Smooth muscle cell (in vitro differentiated cells): ENCODE data around the gene TSSK2. TPM values are rescaled to one million over a fixed set of nuclear protein-coding genes. Genes with fewer than 3 reads are reported as not detected.

Experiments
- DNase-seq: peaks from one replicate; lab custom pipeline; 2025; ENCODE audit not compliant: unreplicated experiment; lab: John Stamatoyannopoulos, UW
- H2AFZ ChIP-seq: fragments of 200-600 bp; sonication (generic); 2 replicates; pipeline ENCODE4 v1.6.0; 2016; ENCODE audit warnings: antibody characterized with exemption, low read depth, mild to moderate bottlenecking
- H3F3A ChIP-seq: fragments of 200-600 bp; sonication (generic); 2 replicates; pipeline ENCODE4 v1.6.0; 2017; ENCODE audit warnings: antibody characterized with exemption, low read depth
- H3K27ac ChIP-seq: fragments of 200-600 bp; sonication (generic); 2 replicates; pipeline ENCODE4 v1.5.1; 2016; ENCODE audit warnings: low read depth, mild to moderate bottlenecking
- H3K27me3 ChIP-seq: fragments of 200-600 bp; sonication (generic); 2 replicates; pipeline ENCODE4 v1.6.1; 2016; ENCODE audit warnings: low read depth, mild to moderate bottlenecking
- H3K36me3 ChIP-seq: fragments of 200-600 bp; sonication (generic); 2 replicates; pipeline ENCODE4 v1.5.1; 2016; ENCODE audit warnings: low read depth
- H3K4me1 ChIP-seq: fragments of 200-600 bp; sonication (generic); 2 replicates; pipeline ENCODE4 v1.5.1; 2016; ENCODE audit warnings: low read depth
- H3K4me2 ChIP-seq: fragments of 200-600 bp; sonication (generic); 2 replicates; pipeline ENCODE4 v1.6.0; 2016; ENCODE audit warnings: mild to moderate bottlenecking
- H3K4me3 ChIP-seq: fragments of 200-600 bp; sonication (generic); 2 replicates; pipeline ENCODE4 v1.5.1; 2016; ENCODE audit warnings: mild to moderate bottlenecking
- H3K79me2 ChIP-seq: fragments of 200-600 bp; sonication (generic); 2 replicates; pipeline ENCODE4 v1.6.0; 2016; ENCODE audit warnings: low read depth, mild to moderate bottlenecking
- H3K9ac ChIP-seq: fragments of 200-600 bp; sonication (generic); 2 replicates; pipeline ENCODE4 v1.6.0; 2016; ENCODE audit warnings: low read depth
- H3K9me3 ChIP-seq: fragments of 200-600 bp; sonication (generic); replicated peaks from 2 replicates; pipeline ENCODE4 v1.5.1; 2016; ENCODE audit warnings: low read depth
- H4K20me1 ChIP-seq: fragments of 200-600 bp; sonication (generic); 2 replicates; pipeline ENCODE4 v1.6.0; 2016; ENCODE audit warnings: low read depth
- WGBS: methylation state at CpG from one replicate; pipeline ENCODE4 v1.1.7; 2016; ENCODE audit warnings: low lambda C conversion rate; 5-methylcytosine and 5-hydroxymethylcytosine counted together
- polyA plus RNA-seq: library from polyadenylated mRNA; unstranded; fragments of >200 nt; fragmentation: Nextera tagmentation; extraction: Ambion mirVana; gene quantifications from 2 replicates; pipeline ENCODE4 v1.2.1, GENCODE V29; 2016
- total RNA-seq: library from RNA; depleted of rRNA; stranded (reverse); fragments of >200 nt; gene quantifications from 2 replicates; pipeline ENCODE4 v1.2.3, GENCODE V29; 2014
- TF ChIP-seq, protein P1 (sequence below): fragments of 200-600 bp; sonication (generic); IDR thresholded peaks from 2 replicates; pipeline ENCODE4 v1.5.1; 2017; ENCODE audit warnings: borderline replicate concordance, mild to moderate bottlenecking, antibody characterized with exemption; ENCODE audit not compliant: insufficient read depth, poor library complexity, severe bottlenecking

The TSSK2 gene
- total and polyA plus RNA-seq, 2 experiments from 2014 or later = not detected

DNA sequence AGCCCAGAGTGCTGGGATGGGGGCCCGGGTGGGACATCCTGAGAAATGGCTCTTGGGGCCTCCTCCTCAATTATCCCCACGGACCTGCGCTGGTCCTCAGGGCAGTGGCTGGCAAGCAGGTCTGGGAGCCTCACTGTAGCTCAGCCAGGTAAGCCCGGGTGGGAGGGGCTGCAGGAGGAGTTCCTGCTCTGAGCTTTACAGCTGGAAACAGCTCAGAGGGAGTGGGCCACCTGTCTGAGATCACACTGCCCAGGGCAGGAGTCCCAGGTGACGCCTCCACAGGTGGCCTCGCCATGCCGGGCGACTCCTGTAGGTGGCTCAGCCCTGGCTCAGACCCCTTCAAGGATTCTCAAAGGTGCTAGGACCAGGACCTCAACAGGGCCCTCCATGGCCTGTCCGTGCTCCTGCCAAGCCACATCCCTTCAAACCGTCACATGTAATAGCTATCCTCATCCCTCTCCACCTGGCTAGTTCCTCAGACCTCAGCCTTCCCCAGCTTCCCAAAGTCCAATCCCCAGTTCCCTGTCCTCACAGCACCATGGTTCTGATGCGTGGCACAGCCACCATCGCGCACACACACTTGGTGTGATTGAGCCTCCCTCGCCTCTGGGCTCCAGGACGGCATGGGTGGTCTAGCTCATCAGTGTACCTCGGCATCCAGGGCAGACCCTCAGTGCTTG, 3.6 kb upstream of the TSSK2 start:
- WGBS = 87% methylated on average over 16 of the region's 16 CpGs
- Histone ChIP-seq H3K27ac (no peak overlapping the region), H3K9me3 (no peaks in the 10 kb centered on the region), H4K20me1 (no peaks in the 10 kb centered on the region), H2AFZ (no peak overlapping the region), H3K27me3 (no peaks in the 10 kb centered on the region), H3K36me3 (no peaks in the 10 kb centered on the region), H3K9ac (no peak overlapping the region), H3K79me2 (no peaks in the 10 kb centered on the region), H3K4me1 (no peaks in the 10 kb centered on the region), H3F3A (no peaks in the 10 kb centered on the region), H3K4me3 (no peak overlapping the region), H3K4me2 (no peak overlapping the region)
- no peak for DNase-seq
- TF ChIP-seq, protein P1, sequence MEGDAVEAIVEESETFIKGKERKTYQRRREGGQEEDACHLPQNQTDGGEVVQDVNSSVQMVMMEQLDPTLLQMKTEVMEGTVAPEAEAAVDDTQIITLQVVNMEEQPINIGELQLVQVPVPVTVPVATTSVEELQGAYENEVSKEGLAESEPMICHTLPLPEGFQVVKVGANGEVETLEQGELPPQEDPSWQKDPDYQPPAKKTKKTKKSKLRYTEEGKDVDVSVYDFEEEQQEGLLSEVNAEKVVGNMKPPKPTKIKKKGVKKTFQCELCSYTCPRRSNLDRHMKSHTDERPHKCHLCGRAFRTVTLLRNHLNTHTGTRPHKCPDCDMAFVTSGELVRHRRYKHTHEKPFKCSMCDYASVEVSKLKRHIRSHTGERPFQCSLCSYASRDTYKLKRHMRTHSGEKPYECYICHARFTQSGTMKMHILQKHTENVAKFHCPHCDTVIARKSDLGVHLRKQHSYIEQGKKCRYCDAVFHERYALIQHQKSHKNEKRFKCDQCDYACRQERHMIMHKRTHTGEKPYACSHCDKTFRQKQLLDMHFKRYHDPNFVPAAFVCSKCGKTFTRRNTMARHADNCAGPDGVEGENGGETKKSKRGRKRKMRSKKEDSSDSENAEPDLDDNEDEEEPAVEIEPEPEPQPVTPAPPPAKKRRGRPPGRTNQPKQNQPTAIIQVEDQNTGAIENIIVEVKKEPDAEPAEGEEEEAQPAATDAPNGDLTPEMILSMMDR = no peak

DNA sequence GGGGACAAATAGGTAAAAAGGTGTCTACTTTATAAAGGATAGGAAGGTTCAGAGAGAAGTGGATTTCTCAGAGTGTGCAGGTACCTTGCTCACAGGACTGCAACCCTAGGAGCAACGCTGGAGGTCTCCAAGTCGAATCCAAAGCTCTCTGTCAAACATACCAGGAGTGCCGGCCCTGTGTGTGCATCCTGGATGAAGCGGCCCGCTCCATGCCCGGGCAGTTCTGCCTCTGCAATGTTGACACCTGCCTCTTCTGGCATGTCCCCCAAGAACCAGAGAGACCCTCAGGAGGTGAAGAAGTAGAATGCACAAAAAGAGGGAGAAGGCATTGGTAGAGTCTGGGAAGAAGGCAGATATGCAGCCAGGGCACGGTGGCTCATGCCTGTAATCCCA, 3.1 kb upstream of the TSSK2 start:
- no peak overlapping the region for H3K4me2 ChIP-seq
- DNase-seq = no peak
- TF ChIP-seq, protein P1 = no peak
- no peaks in the 10 kb centered on the region for H3F3A ChIP-seq
- H3K79me2 ChIP-seq = no peaks in the 10 kb centered on the region
- WGBS = 95% methylated on average over 7 of the region's 7 CpGs
- H3K36me3 ChIP-seq = no peaks in the 10 kb centered on the region
- H3K27ac ChIP-seq = no peak overlapping the region
- H3K4me3 ChIP-seq = no peak overlapping the region
- no peaks in the 10 kb centered on the region for H4K20me1 ChIP-seq
- H2AFZ ChIP-seq = no peak overlapping the region
- H3K27me3 ChIP-seq = no peaks in the 10 kb centered on the region
- no peaks in the 10 kb centered on the region for H3K4me1 ChIP-seq
- H3K9ac ChIP-seq = no peak overlapping the region
- no peaks in the 10 kb centered on the region for H3K9me3 ChIP-seq

DNA sequence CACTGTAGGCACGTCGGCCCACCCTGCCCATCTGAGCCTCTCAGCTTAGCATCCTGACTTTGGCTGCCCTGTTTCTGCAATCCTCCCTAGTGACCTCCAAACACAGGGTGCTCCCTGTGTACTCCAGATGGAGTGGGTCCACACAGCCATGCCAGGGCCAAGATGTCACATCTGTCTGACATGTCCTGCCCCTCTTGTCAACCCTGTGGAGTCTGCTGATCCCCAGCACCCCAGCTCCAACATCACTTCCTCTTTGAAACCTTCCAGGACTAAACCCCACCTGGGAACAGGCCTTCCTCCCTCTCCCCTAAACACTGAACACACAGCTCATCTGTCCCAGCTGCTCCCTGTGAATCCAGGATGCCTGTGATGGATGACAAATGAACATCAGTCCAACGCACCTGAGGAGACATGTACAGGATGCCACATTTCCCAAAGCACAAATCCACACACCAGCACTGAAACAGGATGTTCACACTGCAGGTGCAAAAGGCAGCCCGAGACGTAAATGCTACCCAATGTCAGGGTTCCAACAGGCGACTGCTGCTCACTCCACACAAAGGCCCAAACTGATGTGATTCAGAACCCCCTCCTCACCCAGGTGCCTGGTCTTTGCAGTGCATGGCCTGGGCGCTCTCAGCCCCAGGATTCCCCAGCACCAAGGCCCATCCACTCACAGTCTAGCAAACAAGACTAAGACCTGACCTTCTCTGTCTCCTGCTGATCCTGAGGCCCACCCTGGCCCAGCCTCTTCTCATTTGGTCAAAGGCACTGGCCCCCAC, 2.0 kb upstream of the TSSK2 start:
- H3K9me3 ChIP-seq = no peaks in the 10 kb centered on the region
- H3K79me2 ChIP-seq = no peaks in the 10 kb centered on the region
- H3F3A ChIP-seq = no peaks in the 10 kb centered on the region
- no peak overlapping the region for H3K9ac ChIP-seq
- no peak overlapping the region for H2AFZ ChIP-seq
- no peak overlapping the region for H3K4me2 ChIP-seq
- no peaks in the 10 kb centered on the region for H4K20me1 ChIP-seq
- H3K4me1 ChIP-seq = no peaks in the 10 kb centered on the region
- TF ChIP-seq, protein P1 = no peak
- no peaks in the 10 kb centered on the region for H3K27me3 ChIP-seq
- DNase-seq = no peak
- no peak overlapping the region for H3K4me3 ChIP-seq
- H3K36me3 ChIP-seq = no peaks in the 10 kb centered on the region
- H3K27ac ChIP-seq = no peak overlapping the region
- WGBS = 94% methylated on average over 7 of the region's 7 CpGs

DNA sequence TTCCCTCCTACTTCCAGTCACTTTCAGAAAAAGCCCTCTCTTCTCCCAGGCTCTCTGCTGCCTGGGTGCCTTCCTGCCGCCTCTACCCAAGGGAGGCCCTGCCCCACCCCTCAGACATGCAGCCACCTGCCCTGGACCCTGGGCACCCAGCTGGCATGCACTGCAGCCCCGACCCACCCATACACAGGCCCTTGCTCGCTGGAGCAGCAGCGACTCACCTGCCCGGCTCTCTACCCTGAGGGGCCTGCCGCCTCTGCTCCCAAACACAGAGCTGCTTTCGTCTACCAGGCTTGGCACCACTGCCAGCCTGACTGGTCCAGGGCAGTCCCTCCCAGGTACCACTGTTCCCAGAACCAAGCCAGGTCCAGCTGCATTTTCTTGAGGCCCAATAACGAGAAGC, 1.2 kb upstream of the TSSK2 start:
- DNase-seq = no peak
- Histone ChIP-seq H3K79me2 (no peaks in the 10 kb centered on the region), H3K4me1 (no peaks in the 10 kb centered on the region), H3K9ac (no peak overlapping the region), H3K27ac (no peak overlapping the region), H3K4me3 (no peak overlapping the region), H3K36me3 (no peaks in the 10 kb centered on the region), H3K9me3 (no peaks in the 10 kb centered on the region), H2AFZ (no peak overlapping the region), H3F3A (no peaks in the 10 kb centered on the region), H3K27me3 (no peaks in the 10 kb centered on the region), H3K4me2 (no peak overlapping the region), H4K20me1 (no peaks in the 10 kb centered on the region)
- TF ChIP-seq, protein P1 = no peak
- WGBS = 84% methylated on average over 8 of the region's 8 CpGs
